T-helper 1 cell treated with Interleukin-12 subunit alpha and Interleukin-12 subunit beta and Interleukin-4 antibody, amounts not matched to agents 30 μg/mL and 1 μg/mL, for 36 hours (primary cell): ENCODE measurements around the gene BDH1.

Source experiments
- H3K27ac Mint-ChIP-seq: one replicate; pipeline ENCODE4 v1.8.0; 2021; ENCODE audit warnings: mild to moderate bottlenecking, mixed read lengths
- H3K27me3 Mint-ChIP-seq: one replicate; pipeline ENCODE4 v1.8.0; 2021; ENCODE audit warnings: low read depth, mixed read lengths
- H3K36me3 Mint-ChIP-seq: one replicate; pipeline ENCODE4 v1.8.0; 2021; ENCODE audit warnings: low read depth, mixed read lengths
- H3K4me1 Mint-ChIP-seq: one replicate; pipeline ENCODE4 v1.8.0; 2021; ENCODE audit warnings: low read depth, mixed read lengths
- H3K4me3 Mint-ChIP-seq: one replicate; pipeline ENCODE4 v1.8.0; 2021; ENCODE audit warnings: mild to moderate bottlenecking, moderate library complexity, mixed read lengths
- H3K9me3 Mint-ChIP-seq: one replicate; pipeline ENCODE4 v1.8.0; 2021; ENCODE audit warnings: mixed read lengths

The BDH1 gene

GRCh38 chr3:197468866-197469382 lies 86.8 kb downstream of the BDH1 start:
- H3K9me3 Mint-ChIP-seq = no peaks in the 10 kb centered on the region
- H3K27me3 Mint-ChIP-seq = peaks cover 19% of the 10 kb centered on the region
- H3K4me1 Mint-ChIP-seq = peaks cover 6% of the 10 kb centered on the region
- no peak overlapping the region for H3K27ac Mint-ChIP-seq
- H3K36me3 Mint-ChIP-seq = no peaks in the 10 kb centered on the region
- no peak overlapping the region for H3K4me3 Mint-ChIP-seq

GRCh38 chr3:197468167-197468566 lies 87.6 kb downstream of the BDH1 start:
- H3K36me3 Mint-ChIP-seq = no peaks in the 10 kb centered on the region
- H3K27me3 Mint-ChIP-seq = peaks cover 19% of the 10 kb centered on the region
- no peaks in the 10 kb centered on the region for H3K9me3 Mint-ChIP-seq

GRCh38 chr3:197466586-197467399 lies 89.0 kb downstream of the BDH1 start:
- no peak overlapping the region for H3K4me3 Mint-ChIP-seq
- H3K27ac Mint-ChIP-seq = no peak overlapping the region
- H3K9me3 Mint-ChIP-seq = no peaks in the 10 kb centered on the region
- H3K4me1 Mint-ChIP-seq = peaks cover 11% of the 10 kb centered on the region
- peaks cover 19% of the 10 kb centered on the region for H3K27me3 Mint-ChIP-seq
- no peaks in the 10 kb centered on the region for H3K36me3 Mint-ChIP-seq

More at GRCh38 chr3:197468167-197468566, 87.6 kb downstream of the BDH1 start:
- Mint-ChIP-seq H3K4me1 (peaks cover 11% of the 10 kb centered on the region), H3K4me3 (no peak overlapping the region), H3K27ac (no peak overlapping the region)

- Mint-ChIP-seq H3K36me3 (no peaks in the 10 kb centered on the region), H3K9me3 (no peaks in the 10 kb centered on the region), H3K4me1 (peaks cover 11% of the 10 kb centered on the region), H3K4me3 (no peak overlapping the region), H3K27ac (no peak overlapping the region), H3K27me3 (peaks cover 19% of the 10 kb centered on the region)
These were observed 89.7 kb downstream of the BDH1 start for GRCh38 chr3:197465996-197466549.

GRCh38 chr3:197465197-197465995 lies 90.4 kb downstream of the BDH1 start:
- no peaks in the 10 kb centered on the region for H3K9me3 Mint-ChIP-seq
- H3K36me3 Mint-ChIP-seq = no peaks in the 10 kb centered on the region
- H3K4me1 Mint-ChIP-seq = peaks cover 11% of the 10 kb centered on the region
- peaks cover 19% of the 10 kb centered on the region for H3K27me3 Mint-ChIP-seq
- H3K27ac Mint-ChIP-seq = no peak overlapping the region
- no peak overlapping the region for H3K4me3 Mint-ChIP-seq

- Mint-ChIP-seq H3K4me1 (peaks cover 11% of the 10 kb centered on the region), H3K27ac (no peak overlapping the region), H3K9me3 (no peaks in the 10 kb centered on the region), H3K36me3 (no peaks in the 10 kb centered on the region), H3K27me3 (peaks cover 19% of the 10 kb centered on the region), H3K4me3 (no peak overlapping the region)
These were observed 91.0 kb downstream of the BDH1 start for GRCh38 chr3:197464794-197465193.

- H3K9me3 Mint-ChIP-seq = peaks cover 3% of the 10 kb centered on the region
- H3K27me3 Mint-ChIP-seq = peaks cover 8% of the 10 kb centered on the region
- no peak overlapping the region for H3K27ac Mint-ChIP-seq
- no peak overlapping the region for H3K4me3 Mint-ChIP-seq
- peaks cover 11% of the 10 kb centered on the region for H3K4me1 Mint-ChIP-seq
- H3K36me3 Mint-ChIP-seq = no peaks in the 10 kb centered on the region
These were observed 92.5 kb downstream of the BDH1 start for GRCh38 chr3:197463279-197463678.

- peaks cover 11% of the 10 kb centered on the region for H3K4me1 Mint-ChIP-seq
- peaks cover 4% of the 10 kb centered on the region for H3K27me3 Mint-ChIP-seq
- H3K4me3 Mint-ChIP-seq = no peak overlapping the region
- H3K36me3 Mint-ChIP-seq = no peaks in the 10 kb centered on the region
- H3K9me3 Mint-ChIP-seq = peaks cover 3% of the 10 kb centered on the region
- no peak overlapping the region for H3K27ac Mint-ChIP-seq
These were observed 93.0 kb downstream of the BDH1 start for GRCh38 chr3:197462808-197463207.

GRCh38 chr3:197460639-197461038 lies 95.1 kb downstream of the BDH1 start:
- Mint-ChIP-seq H3K27ac (no peak overlapping the region), H3K36me3 (no peaks in the 10 kb centered on the region), H3K4me1 (peaks cover 14% of the 10 kb centered on the region), H3K27me3 (peaks cover 7% of the 10 kb centered on the region), H3K4me3 (no peak overlapping the region), H3K9me3 (peaks cover 3% of the 10 kb centered on the region)

- Mint-ChIP-seq H3K27ac (no peak overlapping the region), H3K36me3 (no peaks in the 10 kb centered on the region), H3K4me1 (peaks cover 15% of the 10 kb centered on the region), H3K9me3 (peaks cover 3% of the 10 kb centered on the region), H3K4me3 (no peak overlapping the region), H3K27me3 (peaks cover 12% of the 10 kb centered on the region)
These were observed 95.8 kb downstream of the BDH1 start for GRCh38 chr3:197460002-197460401.
